K562 (cell line): Measurements from ENCODE around the gene THAP9. TPM values are rescaled to one million over a fixed set of nuclear protein-coding genes. Genes with fewer than 3 reads are reported as not detected.

Source experiments
- BCL6 ChIP-seq: fragments of 250-450 bp; sonication (Bioruptor Pico); IDR thresholded peaks from 2 replicates; pipeline ENCODE4 v1.4.0; 2020
- E2F3 ChIP-seq: fragments of 250-450 bp; sonication (Bioruptor Pico); IDR thresholded peaks from 2 replicates; pipeline ENCODE4 v1.4.0; 2020; ENCODE audit warnings: mild to moderate bottlenecking
- RBM17 ChIP-seq: fragments of 200-400 bp; formaldehyde crosslinking; IDR thresholded peaks from 2 replicates; pipeline ENCODE4 v1.6.1; 2017; ENCODE audit warnings: low read depth, mild to moderate bottlenecking, low read length, borderline replicate concordance
- SAFB2 ChIP-seq: fragments of 200-400 bp; formaldehyde crosslinking; IDR thresholded peaks from 2 replicates; pipeline ENCODE4 v1.6.1; 2018; ENCODE audit warnings: borderline replicate concordance, low read length, low read depth, moderate library complexity; ENCODE audit not compliant: severe bottlenecking
- ZNF121 ChIP-seq: sonication (generic); formaldehyde crosslinking; conservative IDR thresholded peaks from 2 replicates; pipeline ENCODE4 v1.8.0; 2022; ENCODE audit warnings: missing genetic modification reagents
- ZNF232 ChIP-seq: sonication (generic); formaldehyde crosslinking; IDR thresholded peaks from 2 replicates; pipeline ENCODE4 v1.8.0; 2022; ENCODE audit warnings: mild to moderate bottlenecking, missing genetic modification reagents
- ZNF263 ChIP-seq: sonication (generic); formaldehyde crosslinking; IDR thresholded peaks from 2 replicates; pipeline ENCODE4 v1.8.0; 2022; ENCODE audit warnings: mild to moderate bottlenecking, missing genetic modification reagents, borderline replicate concordance
- polyA plus RNA-seq, 8 experiments: library from polyadenylated mRNA; depleted of rRNA in 4 of 8; stranded (reverse) in 5 of 8; unstranded in 3 of 8; fragments of >200 nt; fragmentation: Nextera tagmentation in 2 of 8; fragmentation: Illumina TruSeq in 1 of 8; extraction: Ambion mirVana in 2 of 8; extraction: Trizol in 1 of 8; gene quantifications; 2 replicates each; pipeline versions ENCODE4 v1.2.1 to v1.2.3, GENCODE V29; 2011 to 2014; ENCODE audit warnings: inconsistent platforms in 1 of 8, missing spikeins in 1 of 8
- total RNA-seq, 7 experiments: library from RNA; depleted of rRNA in 6 of 7; stranded (reverse); fragments of >200 nt in 6 of 7; fragmentation: Illumina TruSeq in 2 of 7; extraction: Trizol in 2 of 7; gene quantifications; 2 replicates each; pipeline versions ENCODE4 v1.2.1 to v1.2.3, GENCODE V29; 2011 to 2021; ENCODE audit warnings: low replicate concordance in 1 of 7
- TF ChIP-seq, protein P1 (sequence below), 2 experiments: IDR thresholded peaks in 1 of 2; conservative IDR thresholded peaks in 1 of 2; 2 replicates each; pipeline ENCODE4 v1.6.1; 2016; ENCODE audit warnings: low read depth in 2 of 2, mild to moderate bottlenecking in 1 of 2, missing compliant biosample characterization in 1 of 2, missing genetic modification characterization in 1 of 2, moderate library complexity in 1 of 2
- TF ChIP-seq, protein P2 (sequence below): fragments of 450-650 bp; IDR thresholded peaks from 2 replicates; pipeline ENCODE4 v1.6.1; 2017; ENCODE audit warnings: antibody characterized with exemption
- TF ChIP-seq, protein P3 (sequence below): fragments of 450-650 bp; IDR thresholded peaks from 2 replicates; pipeline ENCODE4 v1.6.1; 2016; ENCODE audit warnings: mild to moderate bottlenecking, moderate library complexity

THAP9 gene
- total and polyA plus RNA-seq, 9 of the 15 experiments (the other 6 are each of a cell fraction or from before 2014, with no cell fraction given), result 3.4 to 7.0 (median 5.4) TPM

DNA sequence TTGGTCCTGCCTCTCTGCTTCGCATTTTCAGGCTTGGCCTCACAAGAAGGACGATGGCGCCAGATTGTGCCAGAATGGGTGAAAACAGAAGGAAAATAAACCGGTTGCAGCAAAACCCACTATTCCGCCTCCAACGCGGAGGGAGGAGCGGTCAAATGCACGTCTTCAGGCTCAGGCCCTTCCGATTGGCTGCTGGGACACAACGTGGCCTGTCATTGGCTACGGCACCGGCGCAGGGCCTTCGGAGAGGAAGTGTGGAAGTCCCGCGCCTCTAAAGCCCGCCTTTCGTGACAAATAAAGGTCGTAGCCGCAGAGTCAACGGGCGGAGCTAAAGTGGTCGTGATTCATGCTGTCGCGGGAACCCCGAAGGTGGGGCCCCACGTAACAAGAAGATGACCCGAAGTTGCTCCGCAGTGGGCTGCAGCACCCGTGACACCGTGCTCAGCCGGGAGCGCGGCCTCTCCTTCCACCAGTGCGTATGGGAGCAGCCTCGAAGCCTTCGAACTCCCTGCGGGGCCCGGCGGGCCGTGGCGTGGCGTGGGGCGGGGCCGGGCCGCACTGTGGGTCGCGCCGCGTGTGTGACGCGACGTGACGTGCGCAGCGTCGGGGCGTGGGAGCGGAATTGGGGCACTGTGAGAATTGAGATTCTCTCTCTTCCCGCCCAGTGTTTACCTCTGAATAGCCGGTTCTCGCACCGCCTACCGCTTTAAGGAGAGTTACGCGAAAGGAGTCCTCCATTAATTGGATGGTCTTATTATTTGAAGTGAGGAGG, at the start of gene THAP9 (continued):
- TF ChIP-seq, protein P1, sequence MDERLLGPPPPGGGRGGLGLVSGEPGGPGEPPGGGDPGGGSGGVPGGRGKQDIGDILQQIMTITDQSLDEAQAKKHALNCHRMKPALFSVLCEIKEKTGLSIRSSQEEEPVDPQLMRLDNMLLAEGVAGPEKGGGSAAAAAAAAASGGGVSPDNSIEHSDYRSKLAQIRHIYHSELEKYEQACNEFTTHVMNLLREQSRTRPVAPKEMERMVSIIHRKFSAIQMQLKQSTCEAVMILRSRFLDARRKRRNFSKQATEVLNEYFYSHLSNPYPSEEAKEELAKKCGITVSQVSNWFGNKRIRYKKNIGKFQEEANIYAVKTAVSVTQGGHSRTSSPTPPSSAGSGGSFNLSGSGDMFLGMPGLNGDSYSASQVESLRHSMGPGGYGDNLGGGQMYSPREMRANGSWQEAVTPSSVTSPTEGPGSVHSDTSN (CRISPR knock-in tag; IDR thresholded peaks at IDR 0.05; ENCODE audit: low read depth), result no peak
- TF ChIP-seq, protein P1 (tag; conservative IDR thresholded peaks at IDR 0.05; ENCODE audit: low read depth), result peak; percentile 76
- TF ChIP-seq, protein P2, sequence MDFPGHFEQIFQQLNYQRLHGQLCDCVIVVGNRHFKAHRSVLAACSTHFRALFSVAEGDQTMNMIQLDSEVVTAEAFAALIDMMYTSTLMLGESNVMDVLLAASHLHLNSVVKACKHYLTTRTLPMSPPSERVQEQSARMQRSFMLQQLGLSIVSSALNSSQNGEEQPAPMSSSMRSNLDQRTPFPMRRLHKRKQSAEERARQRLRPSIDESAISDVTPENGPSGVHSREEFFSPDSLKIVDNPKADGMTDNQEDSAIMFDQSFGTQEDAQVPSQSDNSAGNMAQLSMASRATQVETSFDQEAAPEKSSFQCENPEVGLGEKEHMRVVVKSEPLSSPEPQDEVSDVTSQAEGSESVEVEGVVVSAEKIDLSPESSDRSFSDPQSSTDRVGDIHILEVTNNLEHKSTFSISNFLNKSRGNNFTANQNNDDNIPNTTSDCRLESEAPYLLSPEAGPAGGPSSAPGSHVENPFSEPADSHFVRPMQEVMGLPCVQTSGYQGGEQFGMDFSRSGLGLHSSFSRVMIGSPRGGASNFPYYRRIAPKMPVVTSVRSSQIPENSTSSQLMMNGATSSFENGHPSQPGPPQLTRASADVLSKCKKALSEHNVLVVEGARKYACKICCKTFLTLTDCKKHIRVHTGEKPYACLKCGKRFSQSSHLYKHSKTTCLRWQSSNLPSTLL, result no peak
- TF ChIP-seq ZNF263 (CRISPR knock-in tag) (peak; percentile 66; the same call in 1 of the 2 replicates), BCL6 (CRISPR knock-in tag) (no peak), ZNF121 (CRISPR knock-in tag) (no peak), E2F3 (CRISPR knock-in tag) (peak; percentile 47; the same call in 1 of the 2 replicates), ZNF232 (CRISPR knock-in tag) (no peak; the same call in 1 of the 2 replicates), SAFB2 (no peak), RBM17 (no peak)
- TF ChIP-seq, protein P3, sequence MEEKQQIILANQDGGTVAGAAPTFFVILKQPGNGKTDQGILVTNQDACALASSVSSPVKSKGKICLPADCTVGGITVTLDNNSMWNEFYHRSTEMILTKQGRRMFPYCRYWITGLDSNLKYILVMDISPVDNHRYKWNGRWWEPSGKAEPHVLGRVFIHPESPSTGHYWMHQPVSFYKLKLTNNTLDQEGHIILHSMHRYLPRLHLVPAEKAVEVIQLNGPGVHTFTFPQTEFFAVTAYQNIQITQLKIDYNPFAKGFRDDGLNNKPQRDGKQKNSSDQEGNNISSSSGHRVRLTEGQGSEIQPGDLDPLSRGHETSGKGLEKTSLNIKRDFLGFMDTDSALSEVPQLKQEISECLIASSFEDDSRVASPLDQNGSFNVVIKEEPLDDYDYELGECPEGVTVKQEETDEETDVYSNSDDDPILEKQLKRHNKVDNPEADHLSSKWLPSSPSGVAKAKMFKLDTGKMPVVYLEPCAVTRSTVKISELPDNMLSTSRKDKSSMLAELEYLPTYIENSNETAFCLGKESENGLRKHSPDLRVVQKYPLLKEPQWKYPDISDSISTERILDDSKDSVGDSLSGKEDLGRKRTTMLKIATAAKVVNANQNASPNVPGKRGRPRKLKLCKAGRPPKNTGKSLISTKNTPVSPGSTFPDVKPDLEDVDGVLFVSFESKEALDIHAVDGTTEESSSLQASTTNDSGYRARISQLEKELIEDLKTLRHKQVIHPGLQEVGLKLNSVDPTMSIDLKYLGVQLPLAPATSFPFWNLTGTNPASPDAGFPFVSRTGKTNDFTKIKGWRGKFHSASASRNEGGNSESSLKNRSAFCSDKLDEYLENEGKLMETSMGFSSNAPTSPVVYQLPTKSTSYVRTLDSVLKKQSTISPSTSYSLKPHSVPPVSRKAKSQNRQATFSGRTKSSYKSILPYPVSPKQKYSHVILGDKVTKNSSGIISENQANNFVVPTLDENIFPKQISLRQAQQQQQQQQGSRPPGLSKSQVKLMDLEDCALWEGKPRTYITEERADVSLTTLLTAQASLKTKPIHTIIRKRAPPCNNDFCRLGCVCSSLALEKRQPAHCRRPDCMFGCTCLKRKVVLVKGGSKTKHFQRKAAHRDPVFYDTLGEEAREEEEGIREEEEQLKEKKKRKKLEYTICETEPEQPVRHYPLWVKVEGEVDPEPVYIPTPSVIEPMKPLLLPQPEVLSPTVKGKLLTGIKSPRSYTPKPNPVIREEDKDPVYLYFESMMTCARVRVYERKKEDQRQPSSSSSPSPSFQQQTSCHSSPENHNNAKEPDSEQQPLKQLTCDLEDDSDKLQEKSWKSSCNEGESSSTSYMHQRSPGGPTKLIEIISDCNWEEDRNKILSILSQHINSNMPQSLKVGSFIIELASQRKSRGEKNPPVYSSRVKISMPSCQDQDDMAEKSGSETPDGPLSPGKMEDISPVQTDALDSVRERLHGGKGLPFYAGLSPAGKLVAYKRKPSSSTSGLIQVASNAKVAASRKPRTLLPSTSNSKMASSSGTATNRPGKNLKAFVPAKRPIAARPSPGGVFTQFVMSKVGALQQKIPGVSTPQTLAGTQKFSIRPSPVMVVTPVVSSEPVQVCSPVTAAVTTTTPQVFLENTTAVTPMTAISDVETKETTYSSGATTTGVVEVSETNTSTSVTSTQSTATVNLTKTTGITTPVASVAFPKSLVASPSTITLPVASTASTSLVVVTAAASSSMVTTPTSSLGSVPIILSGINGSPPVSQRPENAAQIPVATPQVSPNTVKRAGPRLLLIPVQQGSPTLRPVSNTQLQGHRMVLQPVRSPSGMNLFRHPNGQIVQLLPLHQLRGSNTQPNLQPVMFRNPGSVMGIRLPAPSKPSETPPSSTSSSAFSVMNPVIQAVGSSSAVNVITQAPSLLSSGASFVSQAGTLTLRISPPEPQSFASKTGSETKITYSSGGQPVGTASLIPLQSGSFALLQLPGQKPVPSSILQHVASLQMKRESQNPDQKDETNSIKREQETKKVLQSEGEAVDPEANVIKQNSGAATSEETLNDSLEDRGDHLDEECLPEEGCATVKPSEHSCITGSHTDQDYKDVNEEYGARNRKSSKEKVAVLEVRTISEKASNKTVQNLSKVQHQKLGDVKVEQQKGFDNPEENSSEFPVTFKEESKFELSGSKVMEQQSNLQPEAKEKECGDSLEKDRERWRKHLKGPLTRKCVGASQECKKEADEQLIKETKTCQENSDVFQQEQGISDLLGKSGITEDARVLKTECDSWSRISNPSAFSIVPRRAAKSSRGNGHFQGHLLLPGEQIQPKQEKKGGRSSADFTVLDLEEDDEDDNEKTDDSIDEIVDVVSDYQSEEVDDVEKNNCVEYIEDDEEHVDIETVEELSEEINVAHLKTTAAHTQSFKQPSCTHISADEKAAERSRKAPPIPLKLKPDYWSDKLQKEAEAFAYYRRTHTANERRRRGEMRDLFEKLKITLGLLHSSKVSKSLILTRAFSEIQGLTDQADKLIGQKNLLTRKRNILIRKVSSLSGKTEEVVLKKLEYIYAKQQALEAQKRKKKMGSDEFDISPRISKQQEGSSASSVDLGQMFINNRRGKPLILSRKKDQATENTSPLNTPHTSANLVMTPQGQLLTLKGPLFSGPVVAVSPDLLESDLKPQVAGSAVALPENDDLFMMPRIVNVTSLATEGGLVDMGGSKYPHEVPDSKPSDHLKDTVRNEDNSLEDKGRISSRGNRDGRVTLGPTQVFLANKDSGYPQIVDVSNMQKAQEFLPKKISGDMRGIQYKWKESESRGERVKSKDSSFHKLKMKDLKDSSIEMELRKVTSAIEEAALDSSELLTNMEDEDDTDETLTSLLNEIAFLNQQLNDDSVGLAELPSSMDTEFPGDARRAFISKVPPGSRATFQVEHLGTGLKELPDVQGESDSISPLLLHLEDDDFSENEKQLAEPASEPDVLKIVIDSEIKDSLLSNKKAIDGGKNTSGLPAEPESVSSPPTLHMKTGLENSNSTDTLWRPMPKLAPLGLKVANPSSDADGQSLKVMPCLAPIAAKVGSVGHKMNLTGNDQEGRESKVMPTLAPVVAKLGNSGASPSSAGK, result peak; percentile 54; the same call in 1 of the 2 replicates
